ENCODE data around the gene PINK1.

PINK1 gene

GRCh38 chr1:20680269-20680668 lies 47.0 kb downstream of the PINK1 start:
- no peak for DNase-seq (ENCODE audit: low read depth, low spot score)

- DNase-seq (ENCODE audit: low read depth, low spot score) = no peak
Measured at GRCh38 chr1:20681999-20682398, 48.7 kb downstream of the PINK1 start.

DNA sequence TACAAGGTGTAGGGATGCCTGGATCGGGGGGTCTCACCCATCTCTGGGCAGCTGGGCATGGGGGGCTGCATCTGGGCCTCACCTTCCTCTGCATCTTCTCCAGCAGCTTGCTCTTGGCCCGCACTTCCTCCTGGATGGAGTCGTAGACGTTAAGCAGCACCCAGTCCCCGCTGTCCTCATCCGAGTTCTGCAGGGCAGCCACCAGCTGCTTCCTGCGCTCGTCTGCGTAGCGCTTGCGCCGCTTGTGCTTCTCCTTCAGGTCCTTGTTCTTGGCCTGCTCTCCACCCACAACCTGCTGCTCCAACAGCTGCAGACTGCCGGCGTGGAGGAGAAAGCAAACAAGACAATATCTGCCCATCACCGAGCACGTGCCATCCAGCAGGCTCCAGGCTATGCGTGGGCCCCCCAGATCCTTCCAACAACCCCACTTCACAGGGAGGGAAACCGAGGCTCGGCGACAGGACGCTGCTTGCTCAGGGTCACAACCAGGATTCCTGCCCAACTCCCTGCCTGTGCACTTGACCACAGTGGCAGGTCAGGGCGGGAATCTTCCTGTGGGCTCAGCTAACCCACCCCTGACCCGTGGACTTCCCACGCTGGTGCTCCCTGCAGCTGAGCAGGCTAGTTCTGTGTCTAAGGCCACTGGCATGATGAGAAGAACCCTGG lies 49.4 kb downstream of the PINK1 start:
- DNase-seq (ENCODE audit: low read depth, low spot score) = no peak

DNA sequence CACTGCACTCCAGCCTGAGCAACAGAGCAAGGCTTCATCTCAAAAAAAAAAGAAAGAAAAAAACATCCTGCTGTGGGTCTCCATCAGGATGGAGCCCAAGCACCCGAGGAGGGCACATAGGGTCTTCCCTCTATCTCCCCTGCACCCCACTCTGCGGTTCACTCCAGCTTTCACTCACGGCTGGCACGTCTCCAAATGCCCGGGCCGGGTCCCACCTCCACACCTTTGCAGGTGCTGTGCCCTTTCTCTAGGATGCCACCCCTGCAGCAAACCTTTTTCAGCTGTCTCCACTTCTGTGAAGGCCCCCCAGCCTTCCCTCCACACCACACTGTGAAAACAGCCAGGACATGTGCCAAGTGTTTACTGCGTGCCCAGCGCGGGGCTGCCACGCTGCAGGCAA lies 50.4 kb downstream of the PINK1 start:
- no peak for DNase-seq (ENCODE audit: low read depth, low spot score)

GRCh38 chr1:20684050-20684620 lies 50.9 kb downstream of the PINK1 start:
- DNase-seq (ENCODE audit: low read depth, low spot score) = no peak

- DNase-seq (ENCODE audit: low read depth, low spot score) = no peak
Measured at GRCh38 chr1:20684651-20685050, 51.4 kb downstream of the PINK1 start.

- DNase-seq (ENCODE audit: low read depth, low spot score) = no peak
Measured at GRCh38 chr1:20685099-20685662, 51.9 kb downstream of the PINK1 start.

GRCh38 chr1:20685741-20686140 lies 52.5 kb downstream of the PINK1 start:
- DNase-seq (ENCODE audit: low read depth, low spot score) = no peak

DNA sequence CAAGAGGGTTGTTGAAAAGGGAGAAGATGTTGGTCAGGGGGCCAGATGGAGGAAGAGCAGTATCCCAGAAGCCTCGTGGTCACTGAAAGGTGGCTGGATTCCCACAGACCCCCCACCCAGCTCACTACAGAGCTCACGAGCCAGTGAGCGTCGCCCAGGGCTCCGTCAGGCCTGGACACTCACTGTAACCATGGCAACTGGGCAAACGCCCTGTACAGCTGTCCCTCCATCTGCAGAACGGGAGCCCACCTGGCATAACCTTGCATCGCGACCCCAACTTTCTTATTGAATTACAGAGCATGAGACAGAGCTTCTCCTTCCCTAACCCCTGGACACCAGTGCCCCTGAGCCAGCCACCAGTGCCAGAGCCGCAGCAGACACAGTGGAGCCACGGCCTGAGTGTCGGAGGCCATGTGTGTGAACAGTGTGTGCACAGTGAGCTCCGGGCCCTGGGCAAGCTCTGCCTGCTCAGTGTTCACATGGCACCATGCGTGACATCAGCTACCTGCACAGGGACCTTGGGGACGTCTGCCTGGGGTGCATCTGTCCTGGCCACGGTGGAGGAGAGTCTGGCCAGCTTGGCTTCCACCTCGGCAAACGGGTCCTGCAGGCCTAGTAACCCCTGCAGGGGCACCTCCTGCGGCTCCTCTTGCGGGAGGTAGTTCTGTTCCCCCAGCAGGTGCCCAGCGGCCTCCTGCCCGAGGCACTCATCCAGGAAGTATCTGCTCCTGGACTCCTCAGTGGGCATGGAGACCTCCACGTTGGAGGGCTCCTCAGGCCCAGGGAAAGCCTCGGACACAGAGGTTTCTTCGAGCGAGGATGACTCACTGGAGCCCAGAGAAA lies 53.8 kb downstream of the PINK1 start:
- no peak for DNase-seq (ENCODE audit: low read depth, low spot score)

GRCh38 chr1:20689645-20690056 lies 56.4 kb downstream of the PINK1 start:
- no peak for DNase-seq (ENCODE audit: low read depth, low spot score)

GRCh38 chr1:20691872-20692271 lies 58.6 kb downstream of the PINK1 start:
- DNase-seq (ENCODE audit: low read depth, low spot score) = no peak

GRCh38 chr1:20693623-20694022 lies 60.4 kb downstream of the PINK1 start:
- DNase-seq (ENCODE audit: low read depth, low spot score) = no peak

DNA sequence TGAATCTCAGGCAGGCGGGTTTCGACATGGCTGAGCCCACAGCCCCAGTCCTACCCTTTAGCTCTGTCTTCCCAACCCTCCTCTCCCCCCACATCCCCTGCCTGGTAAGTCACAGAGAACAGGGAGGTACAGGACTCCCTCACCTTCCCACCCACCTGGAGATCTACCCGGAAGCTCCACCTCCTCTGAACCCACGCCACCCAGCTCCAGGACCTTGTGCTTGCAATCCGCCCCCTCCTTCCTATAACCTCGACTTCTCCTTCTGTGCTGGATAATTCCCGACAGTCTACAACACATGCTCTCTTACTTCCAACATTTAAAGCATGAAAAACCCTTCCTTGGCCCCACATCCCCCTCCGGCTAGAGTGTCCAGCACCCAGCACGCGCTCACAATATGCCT lies 62.3 kb downstream of the PINK1 start:
- no peak for DNase-seq (ENCODE audit: low read depth, low spot score)

GRCh38 chr1:20696397-20697333 lies 63.4 kb downstream of the PINK1 start:
- peak; percentile 97 for DNase-seq (ENCODE audit: low read depth, low spot score)

DNA sequence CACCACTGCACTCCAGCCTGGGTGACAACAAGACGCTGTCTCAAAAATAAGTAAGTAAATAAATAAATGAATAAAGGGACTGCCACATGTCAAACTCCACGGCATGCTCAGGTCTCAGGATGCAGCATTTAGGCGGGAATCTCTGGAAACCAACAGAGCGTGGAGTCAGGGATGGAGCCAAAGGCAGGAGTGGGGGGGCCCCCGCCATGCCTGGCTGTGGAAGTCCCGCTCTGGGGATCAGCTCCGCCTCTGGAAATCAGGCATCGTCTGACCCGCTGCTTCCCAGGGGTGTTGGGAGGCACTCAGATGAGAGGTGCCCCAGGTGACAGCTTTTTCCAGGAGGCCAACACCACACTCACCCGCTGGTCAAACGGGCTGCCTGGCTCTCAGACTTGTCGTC lies 64.3 kb downstream of the PINK1 start:
- DNase-seq (ENCODE audit: low read depth, low spot score) = no peak

DNA sequence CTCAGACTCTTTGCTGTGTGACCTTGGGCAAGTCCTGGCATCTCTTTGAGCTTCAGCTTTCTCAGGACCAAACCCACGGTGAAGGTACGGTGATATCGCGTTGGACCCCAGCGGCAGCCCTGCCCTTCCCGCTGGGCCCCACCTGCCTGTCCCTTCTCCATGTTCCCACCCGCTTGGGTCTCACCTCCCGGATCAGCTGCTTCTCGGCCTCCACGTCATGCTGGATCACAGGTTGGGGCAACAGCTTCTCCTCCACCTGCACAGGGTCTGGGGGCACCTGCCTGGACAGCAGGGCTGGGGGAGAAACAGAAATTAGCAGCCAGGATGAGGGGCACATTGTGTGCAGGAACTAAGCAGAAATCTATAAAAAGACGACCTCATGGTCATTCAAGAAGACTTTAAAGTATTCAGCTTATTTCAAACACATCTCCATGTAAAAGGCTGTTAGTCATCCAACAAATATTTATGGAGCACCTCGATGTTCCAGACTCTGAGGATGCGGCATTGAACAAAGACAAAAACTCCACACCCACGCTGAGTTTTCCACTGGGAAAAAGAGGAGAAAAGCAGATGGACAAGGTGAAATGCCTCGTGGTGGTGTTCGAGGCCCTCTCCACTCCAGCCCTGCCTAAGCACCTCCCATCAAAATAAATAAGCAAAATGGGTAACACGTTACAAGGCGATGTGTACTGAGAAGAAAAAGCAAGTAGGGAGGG lies 65.1 kb downstream of the PINK1 start:
- DNase-seq (ENCODE audit: low read depth, low spot score) = no peak

GRCh38 chr1:20699558-20699957 lies 66.3 kb downstream of the PINK1 start:
- DNase-seq (ENCODE audit: low read depth, low spot score) = peak; percentile 78

GRCh38 chr1:20700636-20701215 lies 67.5 kb downstream of the PINK1 start:
- DNase-seq (ENCODE audit: low read depth, low spot score) = no peak
